Fibroblast of lung (primary cell): ENCODE data around the gene CAPN15.

Experiments used
- CTCF ChIP-seq, 2 donors: IDR thresholded peaks in 1 of 2; conservative IDR thresholded peaks in 1 of 2; 1 replicate in 1 of 2; 2 replicates in 1 of 2; pipeline ENCODE4 v1.5.1; 2011 to 2012; ENCODE audit warnings: low read length in 2 of 2, control low read depth in 1 of 2, inconsistent platforms in 1 of 2, low read depth in 1 of 2, mild to moderate bottlenecking in 1 of 2
- EZH2 ChIP-seq: IDR thresholded peaks from 2 replicates; pipeline ENCODE4 v1.5.1; 2012; ENCODE audit warnings: low read length, control low read depth, mild to moderate bottlenecking; ENCODE audit errors: missing control alignments

GRCh38 chr16:527015-527903 lies at the start of gene CAPN15:
- no peak for TF ChIP-seq CTCF (conservative IDR thresholded peaks at IDR 0.05 in 1 of 2, IDR thresholded peaks at IDR 0.05 in 1 of 2; ENCODE audit: low read depth in 1 of 2, low read length in 2 of 2)
- no peak for TF ChIP-seq EZH2
